Amygdala (tissue), 56 donors: ENCODE measurements around the gene MEIS2.

ENCODE experiments used
- DNase-seq, 56 donors: peaks; one replicate each; lab custom pipeline; 2025; lab: John Stamatoyannopoulos, UW

The MEIS2 gene

DNA sequence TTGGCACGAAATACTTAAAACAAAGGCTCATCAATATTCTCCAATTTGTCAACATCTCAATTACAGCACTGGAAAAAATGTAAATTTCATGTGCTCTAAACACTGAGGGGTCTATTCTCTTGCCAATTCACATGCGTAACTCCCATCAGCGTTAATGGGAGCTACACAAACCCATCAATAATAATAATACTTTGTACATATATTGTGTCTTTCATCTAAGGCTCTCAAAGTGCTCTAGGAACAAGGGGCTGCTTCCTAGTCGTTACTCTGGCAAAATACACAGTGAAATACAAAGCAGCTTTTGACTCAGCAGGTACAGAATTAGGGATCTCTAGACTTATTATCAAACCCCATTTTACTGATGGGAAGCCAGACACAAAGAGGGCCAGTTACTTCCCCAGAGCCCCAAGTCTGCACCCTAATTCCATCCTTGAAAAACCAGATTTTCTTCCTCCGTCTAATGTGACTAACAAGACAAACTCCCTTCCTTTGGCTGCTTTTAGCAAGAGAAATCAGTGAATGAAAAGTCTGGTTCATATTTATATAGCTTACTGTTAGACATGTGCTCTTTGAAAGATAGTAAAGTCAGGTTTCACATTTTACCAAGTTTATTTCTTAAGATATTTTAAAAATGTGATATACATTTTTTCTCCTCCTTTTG, 20.0 kb downstream of the MEIS2 start:
- no peak for DNase-seq

DNA sequence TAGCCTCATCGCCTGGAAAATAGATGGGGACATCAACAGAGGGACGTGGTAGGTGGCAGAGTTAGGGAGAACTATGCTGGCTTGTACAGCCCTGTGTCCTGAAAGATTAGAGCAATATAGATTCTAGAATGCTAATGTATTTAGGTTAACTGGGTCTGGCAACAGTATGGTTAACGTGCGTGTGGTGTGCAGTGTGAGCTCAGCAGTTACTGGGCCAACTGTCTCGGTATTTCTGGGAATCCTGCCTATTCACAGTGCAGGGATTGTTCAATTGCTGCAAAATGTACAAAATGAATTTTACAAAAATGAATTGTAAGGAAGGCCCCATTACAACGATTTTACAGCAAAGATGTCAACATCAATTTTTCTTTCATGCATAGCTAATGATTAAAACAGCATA, 20.6 kb downstream of the MEIS2 start:
- DNase-seq: peak in 19 of 56 donors; percentile 15 to 63 (median 44)

DNA sequence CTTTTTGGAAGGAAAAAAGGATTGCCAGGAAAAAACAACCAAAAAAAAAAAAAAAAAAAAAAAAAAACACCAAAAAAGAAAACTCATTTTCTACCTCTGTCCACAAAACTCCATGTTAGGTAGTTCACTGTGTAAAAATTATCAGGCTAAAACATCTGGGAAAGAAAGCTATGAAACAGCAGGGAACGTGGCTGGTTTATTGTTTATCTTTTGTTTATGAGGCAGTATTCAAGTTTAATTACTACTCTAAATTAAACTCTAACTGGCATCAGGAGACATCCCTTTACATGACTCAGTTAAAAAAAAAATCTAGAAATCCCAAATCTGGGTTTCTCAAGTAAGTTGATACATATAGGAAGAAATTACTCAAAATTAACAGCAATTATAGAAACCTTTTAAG, 21.8 kb downstream of the MEIS2 start:
- DNase-seq: no peak

DNA sequence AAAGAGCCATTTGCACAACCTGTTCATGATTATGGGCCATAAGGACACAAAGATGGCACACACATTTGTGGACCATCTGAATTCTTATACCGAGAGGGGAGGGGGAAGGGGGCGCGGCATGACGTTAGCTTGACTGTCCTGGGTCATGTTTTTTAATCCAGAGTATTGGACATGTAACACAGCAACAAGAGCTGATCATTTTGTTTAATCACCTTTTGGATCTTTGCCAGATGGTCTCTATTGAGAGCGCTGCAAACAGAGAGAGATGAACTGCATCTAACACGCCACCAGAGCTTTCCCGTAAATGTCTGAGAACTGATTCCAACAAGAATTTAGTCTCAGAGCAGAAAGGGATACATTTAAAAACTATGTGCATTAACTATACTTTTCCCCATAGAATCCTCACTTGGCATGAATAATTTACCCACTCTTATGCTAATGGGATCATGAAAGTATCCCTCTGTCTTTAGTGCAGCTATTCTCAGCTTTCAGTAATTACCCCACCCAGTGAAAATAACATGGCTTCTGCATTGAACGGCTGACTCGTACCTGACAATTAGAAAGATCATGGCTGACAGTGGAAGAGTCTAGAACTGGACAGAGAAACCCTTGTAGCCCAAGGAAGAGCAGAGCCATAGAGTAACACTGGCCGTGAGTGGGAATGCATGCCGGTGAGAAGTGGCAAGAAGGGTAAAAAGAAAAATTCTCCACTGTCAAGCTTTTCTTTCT, 22.6 kb downstream of the MEIS2 start:
- DNase-seq: peak in 1 of 56 donors; percentile 35

DNA sequence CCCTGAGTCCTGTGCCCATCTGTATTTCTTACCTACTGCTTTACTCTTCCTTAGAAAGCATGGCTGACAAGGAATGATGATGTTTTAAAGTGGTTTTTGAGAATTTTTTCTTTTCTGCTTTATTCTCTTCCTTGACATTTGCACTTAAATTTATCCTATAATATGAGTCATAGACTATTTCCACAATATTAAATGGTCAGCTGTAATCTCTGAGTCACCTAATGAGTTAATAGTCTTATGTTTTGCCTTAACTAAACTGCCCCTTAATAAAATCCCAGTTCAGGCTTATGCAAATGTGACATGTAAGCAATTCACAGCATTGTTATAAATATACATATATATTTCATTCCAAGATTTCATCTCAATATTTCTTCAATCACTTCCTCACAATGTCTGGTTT, 23.8 kb downstream of the MEIS2 start:
- DNase-seq: no peak

DNA sequence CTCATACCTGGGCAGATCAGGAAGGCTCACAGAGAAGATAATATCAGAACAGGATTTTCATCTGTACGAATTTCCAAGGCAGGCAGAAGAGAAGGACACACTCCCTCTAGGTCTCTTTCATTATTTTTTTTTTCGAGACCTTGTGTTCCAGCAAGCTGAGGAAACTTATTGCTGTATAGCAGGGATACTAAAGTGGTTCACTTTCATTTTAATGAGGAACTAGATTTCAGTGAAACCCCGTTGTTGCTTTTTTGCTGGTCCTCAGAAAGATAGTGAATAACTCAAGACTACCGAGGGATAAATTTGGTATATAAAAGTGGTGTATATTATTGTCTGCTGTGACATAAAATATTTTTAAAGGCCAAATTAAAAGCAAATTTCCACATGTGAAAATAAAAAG, 24.6 kb downstream of the MEIS2 start:
- no peak for DNase-seq

DNA sequence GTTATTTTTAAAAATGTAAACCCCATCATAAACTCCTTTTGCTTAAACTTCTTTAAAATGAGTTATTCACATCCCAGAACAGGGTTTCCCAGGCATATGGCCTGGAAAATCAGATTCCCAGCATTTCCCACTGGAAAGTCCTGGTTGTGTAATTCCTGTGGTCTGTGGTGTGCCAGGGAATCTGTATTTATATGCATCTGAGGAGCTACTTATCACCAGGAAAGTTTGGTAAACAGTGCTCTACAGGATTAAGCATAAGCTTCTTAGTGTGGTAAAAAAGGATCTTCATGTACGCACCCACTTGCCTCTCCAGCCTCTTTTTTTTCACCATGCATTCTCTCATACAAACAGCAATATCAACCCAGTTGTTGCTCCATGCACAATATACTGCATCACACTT, 28.2 kb downstream of the MEIS2 start:
- DNase-seq: no peak

DNA sequence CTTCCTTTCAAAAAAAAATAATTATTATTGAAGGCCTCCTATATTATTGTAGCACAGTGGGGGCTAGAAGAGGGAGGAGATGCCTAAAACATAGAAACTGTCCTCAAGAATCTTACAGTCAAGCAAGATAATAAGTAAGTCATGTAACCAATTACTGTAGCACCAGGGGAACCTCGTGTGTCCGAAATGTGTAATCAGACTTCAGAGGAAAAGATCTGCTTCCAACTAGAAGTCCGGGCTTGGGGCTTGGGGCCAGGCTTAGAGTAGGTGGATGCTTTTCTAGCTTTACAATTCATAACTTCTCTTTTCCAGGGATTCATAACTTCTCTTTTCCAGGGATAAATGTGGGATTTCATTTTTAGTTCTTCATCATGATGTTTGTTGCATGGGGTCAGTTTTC, 29.2 kb downstream of the MEIS2 start:
- DNase-seq: no peak

DNA sequence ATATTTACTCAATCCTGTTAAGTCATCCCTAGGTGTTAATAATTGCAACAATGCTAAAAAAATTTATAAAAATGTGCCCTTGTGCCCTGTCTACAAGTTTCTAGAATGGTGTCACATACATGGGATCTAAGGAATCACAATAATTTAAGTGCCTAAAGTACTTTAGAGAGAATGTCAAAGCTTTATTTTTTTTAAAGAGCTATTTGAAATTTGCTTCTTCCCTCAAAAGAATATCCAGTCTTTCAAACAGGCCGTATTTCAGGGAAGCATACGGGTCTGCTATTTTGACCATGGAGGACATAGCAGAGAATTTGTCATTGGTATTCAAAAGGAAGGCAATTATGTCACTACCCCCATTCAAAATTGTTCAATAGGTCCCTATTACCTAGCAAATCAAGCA, 29.7 kb downstream of the MEIS2 start:
- DNase-seq: no peak

DNA sequence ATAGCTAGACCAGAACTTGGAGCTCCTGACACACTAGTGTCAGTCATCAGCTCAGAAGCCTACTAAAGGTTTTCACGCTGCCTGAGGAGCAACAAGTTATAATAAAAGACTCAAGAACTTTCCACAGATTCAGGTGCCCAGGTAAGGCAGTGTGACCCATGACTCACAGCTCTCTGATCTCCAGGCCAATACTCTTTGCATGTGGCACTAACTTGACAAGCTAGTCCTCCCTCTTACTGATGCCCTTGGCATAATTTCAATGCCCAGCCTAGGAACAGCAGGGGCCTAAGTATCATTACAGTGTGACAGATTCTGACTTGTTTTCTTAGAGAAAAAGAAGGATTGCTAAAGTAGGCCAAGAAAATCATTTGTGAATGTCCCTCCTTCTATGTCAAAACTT, 38.4 kb downstream of the MEIS2 start:
- no peak for DNase-seq

DNA sequence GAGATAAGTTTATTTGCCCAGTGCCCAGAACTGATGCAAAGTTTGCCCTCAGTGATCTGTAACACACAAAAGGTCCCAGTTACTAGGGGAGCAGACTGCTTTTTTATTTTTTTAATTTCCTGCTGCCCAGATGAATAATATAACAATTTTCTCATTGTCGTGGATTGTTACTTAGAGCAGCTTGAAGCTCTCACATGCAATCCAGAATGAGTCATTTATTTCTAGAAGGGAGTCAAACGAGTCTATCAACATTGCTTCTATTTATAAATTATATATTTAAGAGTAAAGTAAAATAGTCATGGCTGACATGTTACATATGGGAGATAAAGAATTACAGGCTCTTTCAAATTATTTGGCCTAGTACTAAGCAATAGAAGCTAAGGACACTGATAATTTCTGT, 41.3 kb downstream of the MEIS2 start:
- no peak for DNase-seq

DNA sequence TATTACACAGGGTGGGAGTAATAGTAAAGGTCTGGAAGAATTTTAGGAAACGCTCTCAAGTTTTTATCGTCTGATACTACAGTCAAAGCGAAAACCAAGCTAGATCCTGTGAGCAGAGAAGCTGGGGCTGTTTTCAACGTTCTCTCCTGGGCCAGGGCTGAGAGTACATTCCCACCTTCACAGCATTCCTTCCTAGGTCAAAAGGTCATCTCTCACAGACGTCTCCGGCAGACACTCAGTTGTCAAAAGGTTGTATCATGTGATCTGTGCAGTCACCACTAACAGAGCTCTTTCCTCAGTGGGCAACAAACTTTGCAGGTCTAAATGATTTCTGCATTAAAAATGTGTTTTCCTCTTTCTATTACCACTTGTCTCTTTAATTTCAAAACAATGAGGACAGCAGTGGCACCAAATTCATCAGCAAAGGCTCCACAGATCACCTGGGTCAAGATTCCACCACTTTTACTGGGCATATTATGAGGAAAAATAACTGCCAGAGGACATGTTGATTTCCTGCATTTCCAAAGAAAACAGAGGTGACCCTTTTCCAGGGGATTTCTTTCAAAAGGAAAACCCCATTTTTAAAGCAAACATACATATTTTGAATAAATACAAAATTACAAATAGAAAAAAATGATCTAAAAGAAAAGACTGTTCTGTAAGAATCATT, 41.9 kb downstream of the MEIS2 start:
- DNase-seq: no peak

DNA sequence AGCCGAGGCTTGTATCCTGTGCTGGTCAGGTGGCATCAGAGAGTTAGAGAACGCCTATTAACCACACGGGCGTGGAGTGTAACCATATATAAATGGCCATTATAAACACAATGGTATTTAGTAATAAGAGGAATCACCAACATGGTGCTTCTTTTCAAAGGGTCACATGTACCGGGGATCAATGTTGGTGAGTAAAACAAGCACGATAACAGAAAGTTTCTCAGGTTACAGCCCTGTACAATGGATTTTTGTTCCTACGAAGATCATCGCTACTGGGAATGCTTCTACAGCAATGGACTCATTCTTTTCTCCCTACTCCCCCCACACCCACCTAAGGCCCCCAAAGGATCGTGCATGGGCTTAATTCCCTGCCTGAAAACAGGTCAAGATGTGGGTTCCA, 42.5 kb downstream of the MEIS2 start:
- DNase-seq: no peak

DNA sequence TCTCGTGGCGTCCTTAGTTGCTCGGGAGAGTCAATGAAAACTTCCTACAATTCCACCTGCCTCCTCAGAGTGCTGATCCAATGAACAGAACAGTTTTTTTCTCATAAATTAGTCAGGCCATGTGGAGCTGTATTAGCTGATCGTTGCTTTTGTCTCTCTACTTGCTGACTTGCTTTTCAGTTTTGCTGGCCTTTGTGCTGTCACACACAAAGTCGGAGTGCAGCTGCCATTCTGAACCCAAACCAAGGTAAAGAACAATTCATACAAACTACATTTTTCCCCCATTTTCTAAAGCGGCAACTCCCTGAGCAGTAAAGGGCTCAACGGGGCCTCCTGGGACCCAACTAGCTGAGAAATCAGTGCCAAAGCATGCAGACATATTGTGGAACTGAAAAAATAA, 43.1 kb downstream of the MEIS2 start:
- no peak for DNase-seq

DNA sequence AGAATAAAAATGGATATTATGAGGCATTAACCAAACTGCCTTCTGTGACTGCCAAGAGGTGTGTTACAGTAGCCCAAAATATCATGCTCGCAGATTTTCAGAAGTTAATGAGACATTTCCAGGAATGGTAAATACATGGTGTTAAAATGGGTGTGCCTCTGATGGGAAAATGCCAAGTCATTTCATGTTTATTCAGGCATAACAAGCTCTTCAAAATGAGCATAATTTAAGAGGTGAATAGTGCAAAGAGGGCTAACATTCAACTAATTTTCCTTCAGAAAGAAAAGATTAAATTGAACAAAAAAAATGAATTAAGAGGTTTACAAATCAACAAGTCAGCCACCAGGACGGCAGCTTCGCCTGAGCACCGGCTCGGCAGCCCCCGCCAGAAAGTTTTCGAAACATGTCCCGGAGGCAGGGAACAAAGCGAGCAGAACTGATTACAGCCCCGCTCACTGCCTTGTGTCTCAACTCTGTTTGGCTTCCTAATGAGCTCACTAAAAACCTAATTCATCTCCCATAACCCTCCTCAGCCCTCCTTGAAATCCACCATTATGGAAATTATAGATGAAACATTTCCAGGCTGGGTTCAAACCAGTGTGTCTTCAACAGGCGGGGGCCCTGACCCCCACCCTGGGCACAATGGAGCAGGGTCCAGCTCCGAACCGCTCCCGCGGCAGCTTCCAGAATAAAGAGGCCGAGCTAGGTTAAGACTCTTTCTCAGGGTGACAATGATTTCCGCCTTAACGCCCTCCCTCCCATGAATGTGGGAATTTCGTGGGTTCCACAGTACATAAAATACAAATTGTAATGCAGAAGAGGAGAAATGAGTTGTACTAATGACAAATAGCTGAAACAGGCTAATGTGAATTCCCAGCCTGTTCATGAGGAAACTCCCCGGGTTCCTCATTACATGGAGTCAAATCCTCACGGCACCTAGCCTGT, 43.9 kb downstream of the MEIS2 start:
- peak in 12 of 56 donors; percentile 3 to 54 (median 18) for DNase-seq

DNA sequence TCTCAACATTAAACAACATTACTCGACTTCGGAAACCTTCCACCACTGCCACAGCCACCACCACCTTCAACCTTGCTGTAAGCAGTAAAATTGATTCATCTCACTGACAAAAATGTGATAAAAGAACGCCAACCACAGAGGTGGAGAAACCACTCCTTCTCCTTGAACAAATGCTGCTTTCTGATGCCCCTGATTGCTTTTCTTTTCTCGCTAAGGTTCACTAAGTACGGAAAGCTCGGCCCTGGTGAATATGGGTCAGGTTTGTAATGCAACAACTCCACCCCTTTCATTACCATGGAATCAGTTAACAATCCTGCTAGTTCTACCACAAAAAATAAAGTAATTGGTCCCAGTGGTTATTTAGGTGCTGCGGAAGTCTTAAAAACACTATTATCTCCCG, 44.9 kb downstream of the MEIS2 start:
- no peak for DNase-seq

DNA sequence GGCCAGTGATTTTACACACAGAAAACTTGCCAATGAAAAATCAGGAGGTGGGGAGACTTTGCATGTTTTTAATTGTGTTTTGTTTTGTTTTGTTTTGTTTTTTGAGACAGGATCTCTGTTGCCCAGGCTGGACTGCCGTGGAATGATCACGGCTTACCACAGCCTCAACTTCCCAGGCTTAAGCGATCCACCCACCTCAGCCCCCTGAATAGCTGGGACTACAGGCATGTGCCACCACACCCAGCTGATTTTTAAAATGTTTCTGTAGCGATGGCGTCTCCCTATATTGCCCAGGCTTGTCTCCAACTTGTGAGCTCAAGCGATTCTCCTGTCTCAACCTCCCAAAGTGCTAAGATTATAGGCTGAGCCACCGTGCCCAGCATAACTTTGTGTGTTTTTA, 46.0 kb downstream of the MEIS2 start:
- DNase-seq: no peak

DNA sequence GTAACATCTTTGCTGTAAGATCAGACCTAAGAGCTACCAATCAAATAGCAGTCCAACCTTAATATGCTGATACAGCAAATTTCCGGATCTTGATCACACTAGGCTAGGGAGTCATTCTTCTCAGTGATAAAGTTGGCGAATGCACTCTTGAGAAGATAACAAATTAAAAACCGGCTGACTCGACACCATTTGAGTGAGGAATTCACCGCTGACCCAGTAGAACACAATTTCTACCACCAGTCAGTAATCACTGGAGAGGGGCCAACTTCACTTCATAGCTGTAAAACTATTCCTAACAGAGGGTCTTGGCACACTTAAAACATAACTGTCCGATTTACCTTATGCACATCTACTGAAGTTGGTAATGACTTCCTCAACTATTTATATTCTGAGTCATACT, 47.2 kb downstream of the MEIS2 start:
- DNase-seq: no peak

DNA sequence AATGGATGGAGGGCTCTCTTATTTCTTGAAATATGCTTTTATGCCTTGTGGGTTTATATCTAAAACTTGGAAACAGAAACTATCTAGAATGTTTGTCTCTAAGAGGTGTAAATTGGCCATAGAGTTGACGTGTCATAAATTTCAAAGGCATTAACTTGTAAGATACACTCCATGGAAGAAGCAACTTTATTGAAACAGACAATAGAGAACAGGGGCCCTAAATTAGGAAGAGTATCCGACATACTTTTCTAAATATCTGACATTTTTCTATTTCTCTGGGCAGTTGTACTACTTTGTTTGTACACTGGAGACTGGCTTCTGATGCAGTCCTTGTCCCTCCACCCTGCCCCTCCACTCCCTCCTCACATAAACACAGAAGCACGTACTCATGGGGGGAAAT, 50.0 kb downstream of the MEIS2 start:
- no peak for DNase-seq

DNA sequence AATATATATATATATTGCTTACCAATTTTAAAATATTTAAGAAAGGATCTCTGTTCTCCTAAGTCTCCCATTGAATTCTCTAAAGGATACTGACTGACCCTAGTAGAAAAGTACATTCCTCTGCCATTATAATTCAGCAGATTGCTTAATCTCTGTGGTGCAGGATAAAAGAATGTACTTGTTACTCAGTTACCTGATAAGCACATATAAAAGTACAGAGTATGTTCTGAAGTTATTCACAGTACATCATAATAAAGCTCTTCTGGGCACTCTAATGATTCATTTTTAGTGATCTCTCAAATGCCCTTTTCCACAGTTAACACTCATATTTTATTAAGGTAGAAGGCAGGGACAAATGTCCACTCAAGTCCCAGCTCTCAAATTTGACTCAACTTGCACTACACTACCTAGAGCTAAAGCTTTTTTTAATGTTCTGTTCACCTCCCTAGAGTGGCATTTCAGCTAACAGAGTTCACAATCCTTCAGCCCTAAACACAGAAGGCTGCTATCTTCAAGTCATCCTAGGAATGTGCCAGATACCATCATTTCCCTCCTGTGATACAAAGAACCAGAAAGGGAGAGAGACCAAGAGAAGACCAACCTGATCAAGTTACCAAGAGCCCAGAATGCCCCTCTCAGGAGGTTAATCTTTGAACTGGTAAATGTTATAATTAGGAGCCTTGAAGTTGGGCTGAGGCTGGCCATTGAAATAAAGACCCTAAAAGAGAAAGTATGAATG, 53.3 kb downstream of the MEIS2 start:
- DNase-seq: no peak
